A673 (cell line): Measurements from ENCODE around the gene ATG4C. TPM values are rescaled to one million over a fixed set of nuclear protein-coding genes. Genes with fewer than 3 reads are reported as not detected.
"Not testable (repeated sequence)": the region's sequence is repeated elsewhere in the genome, so short reads cannot be mapped to it uniquely, and the experiment has no call there.

Source experiments
- BruUV-seq: library from RNA; stranded (reverse); fragments of 400-500 nt; replicated peaks from 2 replicates; lab custom pipeline; 2021; lab: Mats Ljungman, UMichigan
- CTCF ChIA-PET: fragments of 300-600 bp; sonication (Branson Sonifier 250); formaldehyde crosslinking; loops from one replicate; lab custom pipeline; 2022; ENCODE audit warnings: antibody characterized with exemption; lab: Charles Lee
- POLR2A ChIA-PET: fragments of 300-600 bp; sonication (Branson Sonifier 250); formaldehyde crosslinking; loops from one replicate; lab custom pipeline; 2022; ENCODE audit warnings: antibody characterized with exemption; ENCODE audit not compliant: low non-redundant PET; lab: Charles Lee
- DNase-seq: peaks from one replicate; pipeline ENCODE4 v3.0.0-alpha.2; 2015; ENCODE audit warnings: low spot score
- H3K27ac ChIP-seq: fragments of 200-600 bp; sonication (generic); 2 replicates; pipeline ENCODE4 v1.5.1; 2016; ENCODE audit warnings: mixed run types, low read depth, mild to moderate bottlenecking, mixed read lengths, antibody characterized with exemption, low read length; ENCODE audit not compliant: poor library complexity, severe bottlenecking
- H3K27me3 ChIP-seq: fragments of 200-600 bp; sonication (generic); replicated peaks from 2 replicates; pipeline ENCODE4 v1.6.1; 2017; ENCODE audit warnings: mixed run types, low read depth, mild to moderate bottlenecking, mixed read lengths, antibody characterized with exemption, low read length; ENCODE audit not compliant: insufficient read depth, poor library complexity
- H3K36me3 ChIP-seq: fragments of 200-600 bp; sonication (generic); 2 replicates; pipeline ENCODE4 v1.6.1; 2016; ENCODE audit warnings: mixed run types, mild to moderate bottlenecking, mixed read lengths, antibody characterized with exemption, low read length; ENCODE audit not compliant: insufficient read depth, poor library complexity, severe bottlenecking
- H3K4me1 ChIP-seq: fragments of 200-600 bp; sonication (generic); 2 replicates; pipeline ENCODE4 v1.6.1; 2017; ENCODE audit warnings: mixed run types, mild to moderate bottlenecking, mixed read lengths, antibody characterized with exemption, low read length; ENCODE audit not compliant: insufficient read depth, poor library complexity, severe bottlenecking
- H3K4me3 ChIP-seq: fragments of 200-600 bp; sonication (generic); 2 replicates; pipeline ENCODE4 v1.5.1; 2016; ENCODE audit warnings: low read depth, mixed run types, mild to moderate bottlenecking, mixed read lengths, low read length; ENCODE audit not compliant: poor library complexity, severe bottlenecking
- H3K9me3 ChIP-seq: fragments of 200-600 bp; sonication (generic); 2 replicates; pipeline ENCODE4 v1.6.1; 2016; ENCODE audit warnings: mixed run types, low read depth, mild to moderate bottlenecking, mixed read lengths, antibody characterized with exemption, low read length; ENCODE audit not compliant: poor library complexity, severe bottlenecking
- EZH2 ChIP-seq: fragments of 200-600 bp; sonication (generic); IDR thresholded peaks from 2 replicates; pipeline ENCODE4 v1.6.1; 2017; ENCODE audit warnings: borderline replicate concordance, low read depth, mild to moderate bottlenecking, mixed read lengths, antibody characterized with exemption, low read length; ENCODE audit not compliant: poor library complexity, severe bottlenecking
- intact Hi-C: fragments of 100-400 bp; cut with micrococcal nuclease; formaldehyde crosslinking; loops from one replicate; pipeline ENCODE4 v1.10.0; 2022; ENCODE audit not compliant: unreplicated experiment
- total RNA-seq: library from RNA; stranded (reverse); gene quantifications from 2 replicates; pipeline ENCODE4 v1.2.3, GENCODE V29; 2021
- TF ChIP-seq, protein P1 (sequence below): fragments of 300-800, 200-600 bp; sonication (generic); conservative IDR thresholded peaks from 2 replicates; pipeline ENCODE4 v1.5.1; 2017; ENCODE audit warnings: low read depth, mild to moderate bottlenecking, antibody characterized with exemption, low read length, moderate library complexity, mixed read lengths

ATG4C gene
- total RNA-seq, 1 experiment from 2014 or later, result 14.4 TPM

DNA sequence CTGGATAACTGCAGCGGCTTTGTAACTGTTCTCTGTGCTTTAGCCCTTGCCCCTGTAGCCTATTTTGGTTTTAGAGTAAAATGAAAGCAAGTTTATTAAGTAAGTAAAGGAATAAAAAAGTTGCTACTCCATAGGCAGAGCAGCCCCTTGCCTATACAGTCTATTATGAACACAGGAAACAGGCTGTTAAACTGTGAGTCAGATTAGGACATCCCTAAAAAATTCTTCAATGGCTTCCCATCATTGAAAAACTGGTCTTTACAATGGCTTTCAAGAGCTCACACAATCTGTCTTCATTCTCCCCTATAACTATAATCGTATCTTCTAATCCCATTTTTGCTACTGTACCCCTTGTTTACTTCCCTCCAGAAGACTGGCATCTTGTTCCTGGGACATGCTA is 43.0 kb downstream of the ATG4C start:
- no peaks in the 10 kb centered on the region for H3K9me3 ChIP-seq
- ChIA-PET POLR2A (no interaction called here), CTCF (no interaction called here)
- no peaks in the 10 kb centered on the region for H3K27me3 ChIP-seq
- no peaks in the 10 kb centered on the region for H3K4me1 ChIP-seq
- H3K36me3 ChIP-seq, result no peaks in the 10 kb centered on the region
- TF ChIP-seq, protein P1, sequence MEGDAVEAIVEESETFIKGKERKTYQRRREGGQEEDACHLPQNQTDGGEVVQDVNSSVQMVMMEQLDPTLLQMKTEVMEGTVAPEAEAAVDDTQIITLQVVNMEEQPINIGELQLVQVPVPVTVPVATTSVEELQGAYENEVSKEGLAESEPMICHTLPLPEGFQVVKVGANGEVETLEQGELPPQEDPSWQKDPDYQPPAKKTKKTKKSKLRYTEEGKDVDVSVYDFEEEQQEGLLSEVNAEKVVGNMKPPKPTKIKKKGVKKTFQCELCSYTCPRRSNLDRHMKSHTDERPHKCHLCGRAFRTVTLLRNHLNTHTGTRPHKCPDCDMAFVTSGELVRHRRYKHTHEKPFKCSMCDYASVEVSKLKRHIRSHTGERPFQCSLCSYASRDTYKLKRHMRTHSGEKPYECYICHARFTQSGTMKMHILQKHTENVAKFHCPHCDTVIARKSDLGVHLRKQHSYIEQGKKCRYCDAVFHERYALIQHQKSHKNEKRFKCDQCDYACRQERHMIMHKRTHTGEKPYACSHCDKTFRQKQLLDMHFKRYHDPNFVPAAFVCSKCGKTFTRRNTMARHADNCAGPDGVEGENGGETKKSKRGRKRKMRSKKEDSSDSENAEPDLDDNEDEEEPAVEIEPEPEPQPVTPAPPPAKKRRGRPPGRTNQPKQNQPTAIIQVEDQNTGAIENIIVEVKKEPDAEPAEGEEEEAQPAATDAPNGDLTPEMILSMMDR, result no peak
- no peak for TF ChIP-seq EZH2
- peak; percentile 62 for DNase-seq
- no TSS peak for BruUV-seq
- intact Hi-C loops, result no loop called here
- H3K27ac ChIP-seq, result no peak overlapping the region
- H3K4me3 ChIP-seq, result no peak overlapping the region

DNA sequence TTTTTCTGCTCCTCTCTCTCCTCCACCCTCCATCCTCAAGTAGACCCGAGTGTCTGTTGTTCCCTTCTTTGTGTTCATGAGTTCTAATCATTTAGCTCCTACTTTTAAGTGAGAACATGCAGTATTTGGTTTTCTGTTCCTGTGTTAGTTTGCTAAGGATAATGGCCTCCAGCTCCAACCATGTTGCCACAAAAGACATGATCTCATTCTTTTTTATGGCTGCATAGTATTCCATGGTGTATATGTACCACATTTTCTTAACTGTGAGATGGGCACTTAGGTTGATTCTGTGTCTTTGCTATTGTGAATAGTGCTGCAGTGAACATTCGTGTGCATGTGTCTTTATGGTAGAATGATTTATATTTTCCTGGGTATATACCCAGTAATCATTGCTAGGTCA is 43.9 kb downstream of the ATG4C start:
- DNase-seq, result not testable (repeated sequence)

DNA sequence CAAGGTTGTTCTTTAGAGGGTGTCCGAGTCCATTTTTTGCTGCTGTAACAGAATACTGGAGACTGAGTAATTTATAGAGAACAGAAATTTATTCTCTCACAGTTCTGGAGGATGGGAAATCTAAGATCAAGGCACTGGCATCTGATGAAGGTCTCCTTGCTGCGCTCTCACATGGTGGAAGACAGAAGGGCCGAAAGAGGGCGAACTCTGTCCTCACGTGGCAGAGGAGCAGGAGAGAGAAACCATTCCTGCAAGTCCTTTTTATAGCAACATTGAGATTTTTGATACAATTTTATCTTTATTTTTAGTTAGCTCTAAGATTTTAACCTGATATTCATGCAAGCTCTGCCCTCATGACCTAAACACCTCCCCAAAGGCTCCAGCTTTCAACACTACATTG is 48.3 kb downstream of the ATG4C start:
- no peak for DNase-seq
- Histone ChIP-seq H3K4me1 (no peaks in the 10 kb centered on the region), H3K27me3 (no peaks in the 10 kb centered on the region), H3K36me3 (no peaks in the 10 kb centered on the region), H3K27ac (no peak overlapping the region), H3K4me3 (no peak overlapping the region), H3K9me3 (no peaks in the 10 kb centered on the region)
- no peak for TF ChIP-seq EZH2
- TF ChIP-seq, protein P1, result no peak
- ChIA-PET POLR2A (no interaction called here), CTCF (no interaction called here)
- intact Hi-C loops, result no loop called here
- no TSS peak for BruUV-seq

More for the DNA sequence above, 43.9 kb downstream of the ATG4C start:
- H3K27ac ChIP-seq, H3K9me3 ChIP-seq, H3K36me3 ChIP-seq, BruUV-seq, H3K4me1 ChIP-seq, H3K4me3 ChIP-seq, H3K27me3 ChIP-seq, intact Hi-C loops, POLR2A ChIA-PET, CTCF ChIA-PET: not testable (repeated sequence)

DNA sequence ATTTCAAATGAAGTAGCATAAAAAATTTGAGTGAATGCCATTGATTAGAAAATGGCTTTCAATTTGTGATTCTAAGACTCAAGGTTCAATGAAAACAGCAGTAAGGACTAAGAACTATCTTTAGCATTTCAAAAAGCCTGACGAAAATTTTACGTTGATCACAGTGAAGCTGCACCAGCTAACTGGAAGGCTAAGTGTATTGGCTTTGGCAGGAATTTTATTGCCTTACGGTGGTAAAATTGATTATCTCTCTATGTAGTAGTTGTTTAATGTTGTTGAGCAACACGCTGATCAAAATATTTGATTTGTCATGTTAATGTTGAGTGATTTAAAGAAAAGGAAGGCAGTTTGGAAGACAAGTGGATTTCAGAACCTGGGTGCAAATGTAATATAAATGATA is 49.6 kb downstream of the ATG4C start:
- TF ChIP-seq, protein P1, result no peak
- TF ChIP-seq EZH2, result no peak
- CTCF ChIA-PET, result no interaction called here

More for the DNA sequence above, 49.6 kb downstream of the ATG4C start:
- no peak overlapping the region for H3K4me3 ChIP-seq
- BruUV-seq, result no TSS peak
- H3K4me1 ChIP-seq, result no peaks in the 10 kb centered on the region
- intact Hi-C loops, result no loop called here
- no peaks in the 10 kb centered on the region for H3K9me3 ChIP-seq
- no peaks in the 10 kb centered on the region for H3K36me3 ChIP-seq
- H3K27ac ChIP-seq, result no peak overlapping the region
- no peaks in the 10 kb centered on the region for H3K27me3 ChIP-seq
- POLR2A ChIA-PET, result no interaction called here
- no peak for DNase-seq
